Ishikawa (cell line): ENCODE data around the gene CTNND2.

Experiments
- CEBPB ChIP-seq: IDR thresholded peaks from 2 replicates; pipeline ENCODE4 v1.6.1; 2012
- CREB1 ChIP-seq: IDR thresholded peaks from 2 replicates; pipeline ENCODE4 v1.6.1; 2012; ENCODE audit warnings: low read depth
- EGR1 ChIP-seq: IDR thresholded peaks from 2 replicates; pipeline ENCODE4 v1.6.1; 2012
- EP300 ChIP-seq: IDR thresholded peaks from 2 replicates; pipeline ENCODE4 v1.6.1; 2012; ENCODE audit warnings: borderline replicate concordance
- FOXM1 ChIP-seq: IDR thresholded peaks from 2 replicates; pipeline ENCODE4 v1.6.1; 2012; ENCODE audit warnings: low read depth, borderline replicate concordance
- MAX ChIP-seq: IDR thresholded peaks from 2 replicates; pipeline ENCODE4 v1.6.1; 2012
- NFIC ChIP-seq: IDR thresholded peaks from 2 replicates; pipeline ENCODE4 v1.6.1; 2012
- RAD21 ChIP-seq: IDR thresholded peaks from 2 replicates; pipeline ENCODE4 v1.6.1; 2012; ENCODE audit warnings: low read depth
- TAF1 ChIP-seq: IDR thresholded peaks from 2 replicates; pipeline ENCODE4 v1.6.1; 2012; ENCODE audit warnings: low read depth, mild to moderate bottlenecking
- TCF12 ChIP-seq: IDR thresholded peaks from 2 replicates; pipeline ENCODE4 v1.6.1; 2012; ENCODE audit warnings: low read depth
- TEAD4 ChIP-seq: IDR thresholded peaks from 2 replicates; pipeline ENCODE4 v1.6.1; 2012
- YY1 ChIP-seq: IDR thresholded peaks from 2 replicates; pipeline ENCODE4 v1.6.1; 2012; ENCODE audit warnings: low read depth
- ZBTB7A ChIP-seq: IDR thresholded peaks from 2 replicates; pipeline ENCODE4 v1.6.1; 2012; ENCODE audit warnings: low read depth
- TF ChIP-seq, protein P1 (sequence below): IDR thresholded peaks from 2 replicates; pipeline ENCODE4 v1.6.1; 2012; ENCODE audit warnings: low read depth, mild to moderate bottlenecking
- TF ChIP-seq, protein P2 (sequence below): IDR thresholded peaks from 2 replicates; pipeline ENCODE4 v1.6.1; 2012

The CTNND2 gene

GRCh38 chr5:11384441-11385250 lies 519.6 kb downstream of the CTNND2 start:
- TF ChIP-seq, protein P1, sequence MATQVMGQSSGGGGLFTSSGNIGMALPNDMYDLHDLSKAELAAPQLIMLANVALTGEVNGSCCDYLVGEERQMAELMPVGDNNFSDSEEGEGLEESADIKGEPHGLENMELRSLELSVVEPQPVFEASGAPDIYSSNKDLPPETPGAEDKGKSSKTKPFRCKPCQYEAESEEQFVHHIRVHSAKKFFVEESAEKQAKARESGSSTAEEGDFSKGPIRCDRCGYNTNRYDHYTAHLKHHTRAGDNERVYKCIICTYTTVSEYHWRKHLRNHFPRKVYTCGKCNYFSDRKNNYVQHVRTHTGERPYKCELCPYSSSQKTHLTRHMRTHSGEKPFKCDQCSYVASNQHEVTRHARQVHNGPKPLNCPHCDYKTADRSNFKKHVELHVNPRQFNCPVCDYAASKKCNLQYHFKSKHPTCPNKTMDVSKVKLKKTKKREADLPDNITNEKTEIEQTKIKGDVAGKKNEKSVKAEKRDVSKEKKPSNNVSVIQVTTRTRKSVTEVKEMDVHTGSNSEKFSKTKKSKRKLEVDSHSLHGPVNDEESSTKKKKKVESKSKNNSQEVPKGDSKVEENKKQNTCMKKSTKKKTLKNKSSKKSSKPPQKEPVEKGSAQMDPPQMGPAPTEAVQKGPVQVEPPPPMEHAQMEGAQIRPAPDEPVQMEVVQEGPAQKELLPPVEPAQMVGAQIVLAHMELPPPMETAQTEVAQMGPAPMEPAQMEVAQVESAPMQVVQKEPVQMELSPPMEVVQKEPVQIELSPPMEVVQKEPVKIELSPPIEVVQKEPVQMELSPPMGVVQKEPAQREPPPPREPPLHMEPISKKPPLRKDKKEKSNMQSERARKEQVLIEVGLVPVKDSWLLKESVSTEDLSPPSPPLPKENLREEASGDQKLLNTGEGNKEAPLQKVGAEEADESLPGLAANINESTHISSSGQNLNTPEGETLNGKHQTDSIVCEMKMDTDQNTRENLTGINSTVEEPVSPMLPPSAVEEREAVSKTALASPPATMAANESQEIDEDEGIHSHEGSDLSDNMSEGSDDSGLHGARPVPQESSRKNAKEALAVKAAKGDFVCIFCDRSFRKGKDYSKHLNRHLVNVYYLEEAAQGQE: no peak
- TF ChIP-seq ZBTB7A (no peak), YY1 (0 out of 2 replicates have a peak, but pooled peaks have one; percentile 17), TCF12 (no peak), TEAD4 (no peak), NFIC (no peak), CEBPB (no peak), EGR1 (no peak), CREB1 (no peak), FOXM1 (no peak), MAX (peak; percentile 94), TAF1 (peak; percentile 35; the same call in 1 of the 2 replicates), EP300 (no peak), RAD21 (peak; percentile 7; the same call in 1 of the 2 replicates)
- TF ChIP-seq, protein P2, sequence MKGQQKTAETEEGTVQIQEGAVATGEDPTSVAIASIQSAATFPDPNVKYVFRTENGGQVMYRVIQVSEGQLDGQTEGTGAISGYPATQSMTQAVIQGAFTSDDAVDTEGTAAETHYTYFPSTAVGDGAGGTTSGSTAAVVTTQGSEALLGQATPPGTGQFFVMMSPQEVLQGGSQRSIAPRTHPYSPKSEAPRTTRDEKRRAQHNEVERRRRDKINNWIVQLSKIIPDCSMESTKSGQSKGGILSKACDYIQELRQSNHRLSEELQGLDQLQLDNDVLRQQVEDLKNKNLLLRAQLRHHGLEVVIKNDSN: no peak

DNA sequence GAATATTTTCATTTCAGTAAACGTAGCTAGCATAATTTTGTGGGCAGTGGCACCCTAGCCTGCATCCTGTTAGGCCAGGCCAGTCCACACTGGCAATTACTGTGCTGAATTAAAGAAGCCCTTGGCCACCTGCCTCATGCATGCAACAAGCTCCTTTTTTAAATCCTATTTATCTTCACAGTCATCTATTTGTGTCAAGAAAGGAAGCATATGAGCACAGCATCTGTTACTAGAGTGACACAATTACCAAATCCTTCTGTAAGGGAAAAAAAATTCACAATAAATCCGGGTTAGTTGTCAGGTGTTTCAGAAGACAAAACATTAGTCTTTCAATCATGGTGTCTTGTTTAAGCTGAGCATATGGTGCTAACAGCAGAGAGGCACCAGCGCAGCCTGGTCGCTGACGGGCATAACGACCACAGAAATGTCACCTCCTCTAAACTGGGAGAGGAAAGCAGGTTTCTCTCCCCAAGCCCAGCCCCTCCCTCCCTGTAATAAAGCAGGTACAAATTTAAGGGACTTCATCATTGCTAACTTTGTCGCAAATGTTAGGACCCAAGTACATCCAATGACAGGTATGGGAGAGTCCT lies 520.6 kb downstream of the CTNND2 start:
- TF ChIP-seq TCF12 (no peak), EGR1 (no peak), RAD21 (no peak), CEBPB (no peak), CREB1 (no peak), FOXM1 (no peak), EP300 (no peak), NFIC (no peak), YY1 (no peak), TEAD4 (no peak), TAF1 (no peak), ZBTB7A (no peak)
- TF ChIP-seq, protein P1: no peak
- TF ChIP-seq, protein P2: no peak

- TF ChIP-seq, protein P1: no peak
- TF ChIP-seq EGR1: no peak
- TF ChIP-seq CEBPB: no peak
- TF ChIP-seq MAX: no peak
- no peak for TF ChIP-seq TEAD4
- TF ChIP-seq TCF12: no peak
- TF ChIP-seq RAD21: no peak
- TF ChIP-seq CREB1: no peak
- no peak for TF ChIP-seq NFIC
- TF ChIP-seq EP300: no peak
- TF ChIP-seq TAF1: no peak
- TF ChIP-seq, protein P2: no peak
- no peak for TF ChIP-seq ZBTB7A
- TF ChIP-seq FOXM1: no peak
- no peak for TF ChIP-seq YY1
Measured at GRCh38 chr5:11378461-11378860, 525.8 kb downstream of the CTNND2 start.
